Stimulated activated CD8-positive, alpha-beta memory T cell treated with anti-CD3 and anti-CD28 coated beads, Interleukin-15, amount 100 ng/mL, for 24 hours (primary cell): ENCODE measurements around the gene CCDC188.

Source experiments
- DNase-seq: peaks from one replicate; pipeline ENCODE4 v3.0.0-alpha.2; 2020; ENCODE audit warnings: low read depth

Gene CCDC188

DNA sequence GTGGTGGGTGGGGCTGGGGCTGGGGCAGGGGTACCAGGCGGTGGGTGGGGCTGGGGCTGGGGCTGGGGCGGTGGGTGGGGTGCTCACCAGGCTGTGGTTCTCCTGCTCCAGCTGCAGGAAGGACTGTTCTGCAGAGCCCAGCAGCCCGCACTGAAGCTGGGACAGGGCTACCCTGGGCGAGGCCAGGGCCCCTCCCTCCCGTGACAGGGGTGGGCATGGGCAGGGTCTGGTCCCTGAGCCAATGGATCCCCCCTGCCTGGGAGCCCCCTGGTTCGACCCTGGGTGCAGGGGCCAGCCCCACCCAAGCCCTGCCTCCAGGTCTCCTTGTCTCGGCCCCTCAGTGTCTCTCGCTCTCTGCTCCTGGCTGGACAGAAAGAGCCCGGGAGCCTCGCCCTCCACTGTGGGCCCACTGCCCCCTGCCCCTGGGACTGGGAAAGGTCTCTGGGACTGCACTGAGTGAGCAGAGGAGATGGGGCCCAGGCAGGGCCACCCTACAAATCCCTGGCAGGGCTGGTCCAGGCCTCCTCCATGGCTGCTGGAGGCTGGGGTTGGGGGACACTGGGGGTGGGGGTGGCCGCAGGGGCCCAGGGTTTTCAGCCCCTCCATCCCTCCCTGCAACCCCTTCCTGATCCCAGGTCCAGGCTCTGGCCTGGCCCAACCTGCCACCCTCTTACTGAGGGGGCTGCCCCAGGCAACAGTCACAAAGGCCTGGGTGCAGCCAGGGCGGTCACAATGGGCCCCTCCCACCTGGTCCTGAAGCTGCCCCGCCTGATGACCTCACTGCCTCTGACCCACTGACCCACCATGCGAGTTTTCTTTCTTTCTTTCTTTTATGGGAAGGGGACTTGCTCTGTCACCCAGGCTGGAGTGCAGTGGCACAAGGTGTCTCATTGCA lies at the start of gene CCDC188:
TSS of gene CCDC188 (minus strand) at position 675 of the 895 bp plus-strand sequence. CDS start at position 606, 69 bp downstream.
- DNase-seq = no peak

DNA sequence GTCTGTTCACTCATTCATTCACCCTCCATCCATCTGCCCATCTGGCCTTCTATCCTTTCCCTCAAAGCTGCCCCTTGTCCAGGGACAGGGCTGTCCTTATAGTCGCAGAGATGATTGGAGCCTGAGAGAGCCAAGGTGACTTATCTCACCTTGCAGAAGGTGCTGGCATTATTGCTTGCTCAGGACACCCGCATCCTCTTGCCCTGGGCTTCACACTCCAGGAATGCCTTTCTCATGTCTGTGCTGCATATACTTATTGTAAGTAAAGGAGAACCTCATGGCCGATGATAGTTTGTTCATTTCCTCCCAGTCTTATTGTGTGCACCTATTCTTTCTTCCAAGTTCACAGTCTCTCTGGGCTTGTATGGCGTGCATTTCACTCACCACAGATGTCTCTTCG lies 49.1 kb upstream of the CCDC188 start:
- DNase-seq = no peak

DNA sequence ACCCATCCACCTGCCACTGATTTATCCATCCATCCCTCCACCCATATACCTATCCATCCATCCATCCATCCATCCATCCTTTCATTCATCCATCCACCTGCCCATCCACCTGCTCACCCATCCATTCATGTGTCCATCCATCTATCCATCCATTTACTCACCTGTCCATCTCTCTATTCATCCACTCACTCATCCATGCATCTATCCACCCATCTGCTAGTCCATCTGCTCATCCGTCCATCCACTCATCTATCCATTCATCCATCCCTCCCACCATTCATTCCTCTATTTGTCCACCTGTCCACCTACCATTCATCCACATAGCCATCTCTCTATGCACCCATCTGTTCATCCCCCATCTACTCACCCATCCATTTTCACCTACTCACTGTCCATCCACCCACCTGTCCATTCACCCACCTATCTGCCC lies 48.6 kb upstream of the CCDC188 start:
- DNase-seq = no peak

DNA sequence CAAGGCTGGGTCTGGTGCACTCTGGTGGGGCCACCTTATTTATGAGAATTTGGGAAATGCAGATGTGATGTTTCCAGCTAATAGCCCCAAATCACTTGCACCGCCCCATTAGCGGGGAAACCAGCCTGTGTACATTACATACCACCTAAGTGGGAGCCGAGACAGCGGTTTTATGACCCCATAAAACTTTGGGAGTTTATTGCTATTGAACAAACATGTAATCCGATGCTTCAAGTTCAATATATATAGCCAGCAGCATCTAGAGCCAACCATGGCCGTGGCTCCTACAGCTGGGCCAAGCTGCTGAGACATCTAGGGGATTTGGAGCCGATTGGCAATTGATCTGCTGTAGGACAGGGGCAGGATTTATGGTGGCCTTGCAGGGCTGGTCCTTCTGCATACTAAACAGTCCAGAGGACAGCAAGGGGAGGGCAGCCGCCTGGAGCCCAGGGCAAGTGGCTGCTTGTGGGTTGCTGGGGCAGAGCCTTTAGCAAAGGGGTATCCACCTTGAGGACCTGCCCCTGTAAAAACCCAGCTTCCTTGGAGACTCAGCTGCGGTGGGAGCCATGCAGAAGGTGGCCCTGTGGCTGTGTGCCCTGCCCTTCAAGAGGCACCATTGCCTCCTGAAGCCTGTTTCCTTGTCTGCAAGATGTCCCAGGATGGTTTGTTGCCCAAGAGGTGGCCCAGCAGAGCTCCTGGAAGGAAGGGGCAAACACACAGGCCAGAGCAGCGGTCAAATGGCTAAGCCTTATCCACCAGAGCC lies 47.9 kb upstream of the CCDC188 start:
- no peak for DNase-seq

DNA sequence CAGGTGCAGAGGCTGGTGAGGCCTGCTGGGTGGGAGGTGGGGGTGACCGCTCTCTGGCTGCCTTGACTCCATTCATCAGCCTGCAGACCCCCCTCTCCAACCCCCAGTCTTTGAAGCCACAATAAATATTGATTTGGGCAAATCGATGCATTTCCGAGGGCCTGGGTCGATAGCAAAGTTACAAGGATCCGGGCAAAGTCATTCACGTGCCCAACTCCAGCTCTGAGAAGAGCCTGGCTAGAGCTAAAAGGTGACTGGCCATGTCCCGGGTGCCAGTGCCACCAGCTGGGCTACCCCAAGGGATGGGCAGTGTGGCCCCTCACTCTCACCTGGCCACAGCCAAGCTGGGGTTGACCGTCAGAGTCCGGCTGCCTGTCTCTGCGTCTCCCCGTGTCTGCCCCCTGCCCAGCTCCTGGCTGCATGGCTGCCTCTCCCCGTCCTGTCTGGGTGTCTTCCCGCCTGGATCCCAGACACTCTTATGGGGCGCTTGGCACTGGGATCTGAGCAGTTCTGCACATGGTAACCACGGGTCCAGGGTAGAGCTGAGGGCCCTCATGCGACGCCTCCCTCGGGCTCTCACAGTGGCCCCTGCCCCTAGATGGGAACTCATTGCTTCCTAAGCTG lies 46.7 kb upstream of the CCDC188 start:
- DNase-seq = no peak

DNA sequence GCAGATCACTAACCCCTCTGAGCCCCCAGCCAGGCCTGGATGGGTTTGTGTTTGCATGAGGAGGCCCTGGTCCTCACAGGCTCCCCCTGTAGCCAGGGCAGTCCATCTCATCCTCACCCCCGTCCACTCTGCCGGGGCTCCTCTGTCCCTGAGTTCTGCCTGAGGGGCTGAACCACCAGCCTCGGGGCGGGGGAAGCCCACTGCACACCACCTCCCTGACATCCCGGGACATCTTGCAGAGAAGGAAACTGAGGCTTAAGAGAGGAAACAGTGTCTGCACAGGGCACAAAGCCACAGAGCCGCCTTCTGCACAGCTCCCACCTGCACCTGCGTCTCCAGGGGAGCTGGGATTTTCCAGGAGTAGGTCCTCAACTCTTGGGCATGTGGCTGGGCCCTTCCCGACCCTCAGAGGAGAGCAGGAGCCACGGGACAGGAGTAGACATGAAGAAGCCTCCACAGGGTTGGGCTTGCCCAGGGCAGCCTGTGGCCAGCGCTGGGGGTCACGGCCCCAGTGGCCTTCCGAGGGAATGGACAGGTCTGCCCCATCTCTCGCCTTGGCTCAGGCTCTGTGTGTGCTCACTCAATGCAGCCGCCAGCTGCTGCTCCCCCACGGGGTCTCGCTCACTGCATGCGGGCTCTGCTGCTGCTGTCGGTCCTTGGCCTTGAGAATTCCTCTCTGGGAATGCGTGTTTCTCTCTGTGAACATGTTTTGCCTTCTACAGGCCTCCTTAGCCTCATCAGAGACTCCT lies 45.4 kb upstream of the CCDC188 start:
- DNase-seq = no peak

DNA sequence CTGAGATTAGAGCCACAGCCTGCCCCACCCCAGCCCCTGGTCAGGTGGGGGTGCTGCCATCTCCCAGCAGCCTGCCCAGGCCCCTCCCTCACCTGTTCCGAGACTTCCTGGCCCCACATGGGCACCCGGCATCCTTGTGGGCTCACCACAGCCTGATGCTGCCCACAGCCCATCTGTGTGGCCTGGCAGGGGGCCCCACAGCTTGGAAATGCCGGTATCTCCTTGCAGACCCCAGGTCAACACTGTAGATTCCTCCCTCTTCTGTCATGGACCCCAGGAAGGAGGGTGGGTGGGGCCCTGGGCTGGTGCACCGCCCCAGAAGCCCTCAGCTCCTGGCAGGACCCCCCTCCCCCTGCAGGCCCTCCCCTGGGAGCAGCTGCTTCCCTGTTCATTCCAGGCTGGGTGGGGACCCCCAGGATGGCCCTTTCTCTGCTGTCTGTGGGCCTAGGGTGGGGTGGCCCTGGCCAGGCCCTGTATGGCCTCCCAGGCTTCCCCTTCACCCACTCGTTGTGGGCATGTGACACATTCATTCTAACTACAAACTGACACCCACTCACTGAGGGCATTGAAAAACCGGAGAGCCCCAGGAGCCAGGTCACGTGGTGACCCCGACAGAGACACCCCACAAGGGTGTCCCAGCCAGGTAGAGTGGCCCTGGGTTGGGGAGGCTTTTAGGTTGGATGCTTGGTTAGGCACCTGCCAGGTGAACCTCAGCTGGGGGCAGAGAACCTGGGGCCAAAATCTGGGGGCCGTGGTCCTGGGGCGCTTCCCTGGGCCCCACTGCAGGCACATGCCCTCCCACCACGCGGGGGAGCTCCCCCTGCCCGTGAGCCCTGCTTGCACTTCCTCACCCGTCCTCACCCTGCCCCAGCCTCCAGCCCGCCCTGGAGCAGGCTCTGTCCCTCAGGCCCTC lies 44.1 kb upstream of the CCDC188 start:
- no peak for DNase-seq

DNA sequence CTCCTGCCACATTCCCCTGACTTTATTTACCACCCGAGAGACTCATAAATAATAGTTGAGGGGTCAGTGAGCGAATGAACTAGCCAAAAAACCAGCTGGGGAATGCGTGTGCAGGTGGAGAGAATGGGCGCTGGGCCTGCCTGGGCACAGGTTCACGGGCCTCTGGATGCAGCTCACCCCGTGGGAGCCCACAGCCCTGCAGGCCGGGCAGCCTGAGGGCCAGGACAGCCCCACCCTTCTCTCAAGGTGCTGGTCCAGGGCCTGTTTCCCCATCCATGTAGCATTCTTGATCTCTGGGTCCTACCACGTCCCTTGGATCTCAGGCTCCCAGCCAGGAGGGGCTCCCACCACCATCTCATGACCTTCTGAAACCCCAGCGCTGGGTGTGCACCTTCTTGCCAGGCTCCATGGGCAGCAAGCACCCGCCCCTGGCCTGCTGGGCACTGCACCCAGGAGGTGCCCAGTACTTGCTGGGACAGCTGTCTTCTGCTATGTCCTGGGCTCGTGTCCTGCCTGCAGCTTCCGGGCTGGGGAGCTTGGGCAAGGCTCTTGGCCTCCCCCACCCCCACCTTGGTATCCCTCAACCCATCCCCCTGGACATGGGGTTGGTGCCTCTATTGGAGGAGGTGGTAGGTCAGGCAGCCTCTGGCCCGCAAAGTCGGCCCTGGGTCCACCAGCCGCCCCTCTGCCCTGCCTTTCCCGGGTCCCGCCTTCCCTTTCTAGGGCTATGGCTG lies 43.1 kb upstream of the CCDC188 start:
- no peak for DNase-seq

DNA sequence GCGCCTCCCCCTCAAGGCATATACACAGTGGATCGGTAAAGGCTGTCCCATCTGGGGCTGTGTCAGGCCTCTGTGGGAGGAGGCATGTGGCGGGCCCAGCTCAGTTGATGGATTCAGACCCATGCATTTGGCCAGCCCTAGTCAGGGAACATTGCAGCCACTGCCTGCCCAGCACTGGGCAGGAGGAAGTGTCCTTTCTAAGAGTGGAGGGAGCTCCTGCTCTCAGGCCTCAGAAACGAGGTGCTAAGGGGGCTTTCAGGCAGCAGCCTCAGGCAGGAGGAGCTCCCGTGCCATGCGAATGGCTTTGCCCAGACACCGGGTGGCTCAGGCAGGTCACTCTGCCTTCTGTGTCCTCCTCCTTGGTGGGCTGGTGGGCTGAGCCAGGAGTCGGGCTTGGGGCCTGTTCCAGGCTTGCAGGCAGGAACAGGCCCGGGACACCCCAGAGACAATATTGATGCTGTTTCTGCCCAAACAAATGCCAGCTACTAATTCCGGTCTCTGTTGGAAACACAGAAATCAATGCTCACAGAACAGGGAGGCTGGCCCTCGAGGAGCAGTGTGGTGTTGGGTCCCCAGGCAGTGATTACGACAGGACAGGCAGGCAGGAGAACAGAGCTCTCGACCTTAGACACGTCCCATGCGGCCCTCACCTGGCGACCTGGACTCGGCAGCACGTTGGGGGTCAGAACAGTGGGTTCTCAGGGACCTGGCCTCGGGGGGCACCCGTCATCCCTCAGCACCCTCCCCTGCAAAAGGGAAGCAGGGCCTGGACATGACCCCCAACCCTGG lies 42.3 kb upstream of the CCDC188 start:
- DNase-seq = no peak

DNA sequence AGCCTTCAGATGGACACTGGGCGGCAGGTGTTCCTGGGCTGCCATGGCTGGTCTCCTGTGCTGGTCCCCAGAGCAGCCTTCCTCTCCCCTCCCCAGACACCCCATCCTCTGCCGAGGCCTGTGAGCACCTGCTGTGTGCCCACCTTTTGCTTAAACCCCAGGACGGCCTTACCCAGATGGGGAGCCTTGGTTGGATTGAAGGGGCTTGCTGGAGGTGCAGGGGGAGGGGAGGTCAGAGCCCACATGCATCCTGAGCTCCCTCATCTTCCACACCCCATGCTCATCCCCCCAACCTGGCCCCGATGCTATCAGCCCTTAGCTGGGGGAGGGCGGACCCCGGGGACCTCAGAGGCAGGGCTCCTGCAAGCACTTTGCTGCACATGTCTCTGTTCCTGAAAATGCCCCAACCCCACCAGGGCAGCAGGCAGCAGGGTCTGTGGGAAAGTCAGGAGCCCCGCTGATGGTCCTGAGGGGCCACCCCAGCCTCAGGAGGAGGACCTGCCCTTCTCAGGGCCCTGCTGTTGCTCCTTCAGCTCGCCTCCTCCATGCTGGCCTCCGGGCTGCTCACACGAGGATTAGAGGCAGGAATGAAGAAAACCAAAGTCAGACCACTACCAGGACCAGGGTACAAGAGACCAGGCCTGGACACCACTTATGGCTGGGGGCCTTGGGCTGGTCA lies 41.6 kb upstream of the CCDC188 start:
- DNase-seq = no peak

DNA sequence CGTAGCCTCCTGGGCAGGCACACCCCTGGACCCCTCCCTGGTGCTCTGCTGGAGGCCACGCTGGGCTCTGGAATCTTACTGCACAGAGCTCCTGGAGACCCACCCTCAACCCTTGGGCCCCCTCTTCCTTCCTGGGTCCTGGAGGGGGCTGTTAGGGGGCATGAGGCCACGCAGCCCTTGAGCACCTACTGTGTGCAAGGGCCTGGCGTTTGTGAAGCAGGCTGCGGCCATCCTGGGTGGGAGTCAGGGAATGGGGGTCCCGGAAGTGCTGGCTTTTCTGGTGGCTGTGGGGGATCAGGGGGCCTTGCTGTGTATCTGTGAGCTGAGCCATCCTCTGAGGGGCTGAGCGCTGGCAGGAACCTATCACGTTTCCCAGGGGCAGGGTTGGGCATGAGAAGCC lies 40.9 kb upstream of the CCDC188 start:
- no peak for DNase-seq

DNA sequence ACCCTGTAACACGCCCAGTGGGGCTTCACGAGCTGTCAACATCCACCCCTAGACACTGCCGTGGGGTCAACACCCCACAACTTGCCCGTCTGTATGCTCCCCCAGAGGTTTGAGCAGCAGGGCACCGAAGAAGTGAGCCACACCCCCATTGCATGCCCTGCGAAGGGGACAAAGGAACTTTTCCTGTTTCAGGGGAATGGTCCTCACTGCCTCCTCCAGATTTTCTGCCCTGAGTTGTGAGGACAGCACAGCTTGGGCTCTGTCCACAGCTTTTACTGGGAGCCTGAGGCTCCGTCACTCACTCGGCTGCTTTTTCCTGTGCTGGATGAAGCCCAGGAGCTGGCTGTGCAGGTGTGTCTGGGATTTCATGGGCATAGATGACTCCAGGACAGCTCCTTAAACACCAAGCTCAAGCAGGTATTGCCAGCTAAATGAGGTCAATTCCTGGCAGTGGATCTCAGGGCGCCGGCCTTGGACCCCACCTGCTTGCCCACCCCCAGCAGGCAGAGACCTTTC lies 40.2 kb upstream of the CCDC188 start:
- no peak for DNase-seq

DNA sequence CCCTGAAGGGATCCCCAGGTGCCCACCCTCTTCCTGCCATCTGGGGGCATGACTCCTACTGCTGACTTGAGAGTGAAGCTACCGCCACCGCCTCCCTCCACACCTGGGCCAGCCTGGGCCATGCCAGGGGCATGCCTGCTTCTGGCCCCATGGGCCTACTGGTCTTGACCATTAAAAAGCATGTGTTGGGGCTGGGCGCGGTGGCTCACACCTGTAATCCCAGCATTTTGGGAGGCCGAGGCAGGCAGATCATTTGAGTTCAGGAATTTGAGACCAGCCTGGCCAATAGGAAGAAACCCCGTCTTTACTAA lies 37.7 kb upstream of the CCDC188 start:
- no peak for DNase-seq

DNA sequence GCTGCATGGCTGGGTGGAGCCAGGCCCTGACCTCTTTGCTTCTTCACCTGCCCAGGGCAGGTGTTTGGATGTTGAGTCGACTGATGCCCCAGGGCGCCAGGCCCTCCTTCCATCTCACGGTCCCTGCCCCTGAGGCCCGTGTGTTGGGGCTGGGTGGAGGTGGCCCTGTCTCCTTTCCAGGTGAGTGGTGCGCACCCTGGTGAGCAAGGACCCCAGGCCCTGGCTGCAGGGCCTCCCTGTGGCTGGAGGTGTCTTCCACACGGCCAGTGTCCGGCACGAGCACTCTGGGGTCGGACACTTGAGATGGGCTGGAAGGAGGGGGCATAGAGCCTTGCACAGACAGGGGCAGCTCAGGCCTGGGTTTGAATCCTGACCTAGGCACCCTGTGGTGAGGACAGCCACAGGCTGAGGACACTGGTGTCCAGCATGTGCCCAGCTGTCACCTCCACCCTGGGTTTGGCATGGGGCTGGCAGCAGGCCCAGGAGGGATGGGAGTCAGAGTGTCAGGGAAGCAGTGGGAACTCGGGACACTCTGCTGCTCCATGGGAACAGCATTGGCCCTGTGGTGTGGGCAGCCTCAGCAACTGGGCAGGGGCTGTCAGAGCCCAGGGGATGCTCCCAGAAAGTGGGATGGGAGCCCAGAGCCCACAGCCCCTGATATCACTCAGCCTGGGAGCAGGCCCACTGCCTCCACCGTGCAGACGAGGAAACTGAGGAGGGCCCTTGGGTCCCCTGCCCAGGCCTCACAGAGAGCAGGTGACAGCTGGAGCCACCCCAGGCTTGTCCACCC lies 37.1 kb upstream of the CCDC188 start:
- no peak for DNase-seq

DNA sequence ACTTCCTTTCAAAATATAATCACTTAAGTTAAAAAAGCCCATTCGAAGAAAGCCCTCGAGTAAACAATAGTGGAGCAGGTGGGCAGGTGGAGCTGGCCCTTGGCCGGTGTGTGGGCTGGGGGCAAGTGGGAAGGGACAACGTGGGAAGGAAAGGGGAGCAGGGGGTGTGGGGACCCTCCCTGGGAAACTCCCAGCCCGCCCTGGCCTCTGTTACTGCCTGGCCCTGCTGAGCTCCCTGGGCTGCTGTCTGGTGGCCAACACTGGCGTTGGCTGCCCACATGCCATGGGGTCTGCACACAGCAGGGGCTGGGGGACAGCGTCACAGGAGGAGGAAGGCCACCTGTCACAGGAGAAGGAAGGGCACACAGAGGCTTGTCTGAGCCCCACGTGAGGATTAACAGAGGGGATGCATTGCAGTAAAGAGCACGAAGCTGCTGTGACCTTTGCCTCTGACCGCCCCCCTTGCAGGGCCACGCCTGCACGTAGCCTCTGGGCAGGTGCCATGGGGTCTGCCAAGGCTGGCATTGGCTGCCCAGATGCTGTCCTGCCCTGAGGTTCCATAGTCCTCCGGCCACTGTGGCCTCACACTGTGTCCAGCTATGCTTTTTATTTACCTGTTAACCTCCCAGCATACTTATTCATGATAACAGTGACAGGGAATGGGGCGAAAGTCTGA lies 36.2 kb upstream of the CCDC188 start:
- DNase-seq = no peak

DNA sequence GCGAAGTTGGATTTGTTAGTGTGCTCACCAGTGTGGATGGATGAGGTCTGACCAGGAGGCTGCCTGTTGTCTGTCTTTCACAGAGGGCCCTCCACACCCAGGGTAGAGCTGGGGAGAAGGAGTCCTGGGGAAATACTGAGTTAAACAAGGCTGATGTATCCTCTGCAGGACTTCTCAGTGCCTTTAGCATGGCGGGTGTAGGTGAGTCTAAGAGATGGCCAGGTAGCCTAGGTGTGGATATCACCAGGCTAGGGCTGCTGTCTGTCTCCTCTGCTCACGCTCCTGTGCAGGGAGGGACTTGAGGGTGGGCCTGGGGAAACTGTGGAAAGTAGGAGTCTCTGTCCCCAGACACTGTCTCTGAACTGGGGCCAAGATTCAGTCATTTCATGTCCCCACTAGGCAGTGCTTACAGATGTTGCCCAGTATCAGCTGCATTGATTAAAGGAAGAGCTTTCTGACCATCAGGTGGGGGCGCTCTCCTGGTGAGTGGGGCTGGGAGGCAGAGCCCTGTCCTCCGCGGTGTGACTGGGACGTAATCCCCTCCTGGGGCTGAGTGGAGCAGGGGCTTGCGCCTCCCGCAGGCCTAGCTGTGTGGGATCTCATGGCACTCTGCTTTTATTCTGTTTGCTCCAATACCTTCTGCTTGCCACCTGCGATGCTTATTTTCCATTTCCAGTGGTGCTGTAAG lies 35.5 kb upstream of the CCDC188 start:
- DNase-seq = no peak

DNA sequence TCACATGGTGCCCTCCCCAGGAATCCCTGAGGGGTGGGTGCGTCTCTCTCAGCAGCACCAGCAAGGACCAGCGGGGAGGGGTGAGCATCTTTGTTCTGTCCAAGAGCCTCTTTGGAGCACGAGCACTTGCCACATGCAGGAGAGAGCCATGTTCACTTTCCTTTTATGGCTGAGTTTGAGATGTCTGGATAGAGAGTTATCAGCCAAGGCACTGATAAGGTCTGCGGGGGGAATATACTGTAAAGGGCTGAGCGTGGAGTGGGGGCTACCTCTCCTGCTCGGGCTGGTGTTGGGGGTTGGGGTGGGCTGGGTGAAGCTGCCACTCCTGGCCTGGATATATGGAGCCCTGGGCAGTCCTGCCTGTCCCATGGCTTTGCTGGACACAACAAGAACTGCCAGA lies 34.9 kb upstream of the CCDC188 start:
- DNase-seq = no peak
